Parathyroid adenoma (tissue), 2 donors: ENCODE results near the gene ZNRF3.
"Not testable (repeated sequence)": the region's sequence is repeated elsewhere in the genome, so short reads cannot be mapped to it uniquely, and the experiment has no call there.

Source experiments
- H2AFZ ChIP-seq: fragments of 300-600 bp; sonication (generic); one replicate; pipeline ENCODE4 v1.7.0; 2017; ENCODE audit warnings: antibody characterized with exemption, mild to moderate bottlenecking
- H3K27ac ChIP-seq: fragments of 300-600 bp; sonication (generic); one replicate; pipeline ENCODE4 v1.7.0; 2017
- H3K27me3 ChIP-seq: fragments of 300-600 bp; sonication (generic); one replicate; pipeline ENCODE4 v1.7.0; 2017; ENCODE audit warnings: low read length; ENCODE audit not compliant: control insufficient read depth, insufficient read depth
- H3K36me3 ChIP-seq: fragments of 300-600 bp; sonication (generic); one replicate; pipeline ENCODE4 v1.7.0; 2017; ENCODE audit warnings: low read length; ENCODE audit not compliant: control insufficient read depth, insufficient read depth
- H3K4me1 ChIP-seq: fragments of 300-600 bp; sonication (generic); one replicate; pipeline ENCODE4 v1.7.0; 2017; ENCODE audit warnings: control low read depth
- H3K4me2 ChIP-seq: fragments of 300-600 bp; sonication (generic); one replicate; pipeline ENCODE4 v1.7.0; 2017; ENCODE audit warnings: low read length
- H3K4me3 ChIP-seq: fragments of 300-600 bp; sonication (generic); one replicate; pipeline ENCODE4 v1.7.0; 2017; ENCODE audit warnings: low read depth, low read length
- H3K79me2 ChIP-seq: fragments of 300-600 bp; sonication (generic); one replicate; pipeline ENCODE4 v1.7.0; 2017; ENCODE audit warnings: control low read depth
- H3K9ac ChIP-seq: fragments of 300-600 bp; sonication (generic); one replicate; pipeline ENCODE4 v1.7.0; 2017; ENCODE audit warnings: mild to moderate bottlenecking
- H3K9me3 ChIP-seq: fragments of 300-600 bp; sonication (generic); one replicate; pipeline ENCODE4 v1.7.0; 2017; ENCODE audit warnings: low read length; ENCODE audit not compliant: control insufficient read depth
- CTCF ChIP-seq: fragments of 300-600 bp; sonication (generic); IDR thresholded peaks from one replicate; pipeline ENCODE4 v1.7.0; 2017; ENCODE audit warnings: antibody characterized with exemption, mild to moderate bottlenecking
- donor health status: primary hyperparathyroidism.

ZNRF3 gene

GRCh38 chr22:29039148-29039547 is 155.8 kb downstream of the ZNRF3 start:
- Histone ChIP-seq H3K36me3 (no peaks in the 10 kb centered on the region), H3K79me2 (no peaks in the 10 kb centered on the region), H3K27me3 (no peaks in the 10 kb centered on the region), H3K9me3 (no peaks in the 10 kb centered on the region), H3K4me2 (no peak overlapping the region), H3K9ac (no peak overlapping the region), H2AFZ (no peak overlapping the region), H3K27ac (no peak overlapping the region), H3K4me3 (no peak overlapping the region), H3K4me1 (no peaks in the 10 kb centered on the region)
- TF ChIP-seq CTCF = no peak

DNA sequence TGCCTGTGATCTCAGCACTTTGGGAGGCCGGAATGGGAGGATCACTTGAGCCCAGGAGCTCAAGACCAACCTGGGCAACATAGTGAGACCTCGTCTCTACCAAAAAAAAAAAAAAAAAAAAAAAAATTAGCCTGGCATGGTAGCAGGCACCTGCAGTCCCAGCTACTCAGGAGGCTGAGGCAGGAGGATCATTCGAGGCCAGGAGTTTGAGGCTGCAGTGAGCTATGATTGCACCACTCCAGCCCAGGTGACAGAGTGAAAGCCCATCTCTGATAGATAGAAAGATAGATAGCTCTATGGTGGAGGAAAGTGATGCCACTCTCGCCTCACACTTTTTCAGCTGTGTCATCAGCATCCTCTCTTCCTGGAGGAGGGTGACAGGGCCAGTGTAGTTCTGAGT is 156.3 kb downstream of the ZNRF3 start:
- not testable (repeated sequence) for H2AFZ ChIP-seq, H3K79me2 ChIP-seq, H3K36me3 ChIP-seq, H3K9me3 ChIP-seq, H3K4me3 ChIP-seq, H3K27me3 ChIP-seq, H3K9ac ChIP-seq, H3K27ac ChIP-seq, H3K4me1 ChIP-seq, H3K4me2 ChIP-seq

DNA sequence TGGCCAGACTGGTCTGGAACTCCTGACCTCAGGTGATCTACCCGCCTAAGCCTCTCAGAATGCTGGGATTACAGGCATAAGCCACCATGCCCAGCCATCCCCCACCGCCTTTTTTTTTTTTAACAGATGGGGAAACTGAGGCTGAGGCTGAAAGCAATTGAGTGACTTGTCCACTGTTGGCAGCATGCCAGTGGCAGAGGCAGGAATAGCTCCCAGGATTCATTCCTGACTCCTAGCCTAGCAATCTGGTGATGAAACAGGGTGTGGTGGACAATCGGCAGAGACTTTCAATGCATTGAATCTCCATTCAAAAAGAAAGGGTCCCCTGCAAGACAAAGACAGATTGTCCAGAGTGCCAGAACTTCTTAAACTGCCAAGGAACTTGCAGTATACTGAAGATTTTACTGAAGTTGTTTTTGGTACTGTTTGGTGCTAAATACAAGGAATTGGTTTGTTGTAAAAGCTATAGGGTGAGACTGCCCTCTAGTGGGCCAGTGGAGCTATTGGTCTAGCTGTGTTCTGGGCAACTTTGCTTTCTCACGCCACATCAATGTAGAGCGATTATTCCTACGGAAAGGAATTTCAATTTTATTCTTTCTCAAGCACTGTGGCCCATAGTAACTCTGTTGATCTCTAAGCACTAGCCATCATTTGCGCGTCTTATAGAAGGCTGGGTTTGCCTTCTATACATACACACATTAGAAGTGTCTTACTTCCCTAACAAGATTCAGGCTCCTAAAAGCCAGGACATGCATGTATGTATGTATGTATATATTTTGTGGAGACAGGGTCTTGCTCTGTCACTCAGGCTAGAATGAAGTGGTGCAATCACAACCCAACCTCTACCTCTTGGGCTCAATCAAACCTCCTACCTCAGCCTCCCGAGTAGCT is 157.3 kb downstream of the ZNRF3 start:
- peak; percentile 90 for TF ChIP-seq CTCF
- Histone ChIP-seq H3K27me3 (no peaks in the 10 kb centered on the region), H3K4me3 (no peak overlapping the region), H3K79me2 (no peaks in the 10 kb centered on the region), H3K9ac (no peak overlapping the region), H3K9me3 (no peaks in the 10 kb centered on the region), H2AFZ (no peak overlapping the region), H3K36me3 (no peaks in the 10 kb centered on the region), H3K4me2 (no peak overlapping the region), H3K4me1 (no peaks in the 10 kb centered on the region), H3K27ac (no peak overlapping the region)

DNA sequence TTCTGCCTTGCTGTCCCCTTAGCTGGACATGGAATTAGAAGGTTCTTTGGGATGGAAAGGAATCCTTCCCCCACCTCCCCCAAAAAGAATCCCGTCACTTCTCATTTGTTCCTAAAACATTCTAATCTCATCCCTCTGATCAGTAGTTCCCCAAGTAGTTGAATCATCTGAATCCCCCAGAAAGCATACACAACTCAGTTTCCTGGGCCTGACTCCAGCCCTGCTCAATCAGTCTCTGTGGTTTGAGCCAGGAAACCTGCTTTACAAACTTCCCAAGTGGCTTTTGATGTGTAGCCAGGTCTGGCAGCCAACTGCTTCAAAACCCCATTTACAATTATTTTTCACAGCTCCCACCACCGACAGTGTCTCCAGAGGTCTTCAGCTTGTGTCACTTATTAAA is 158.0 kb downstream of the ZNRF3 start:
- H3K27ac ChIP-seq = no peak overlapping the region
- no peaks in the 10 kb centered on the region for H3K9me3 ChIP-seq
- no peak for TF ChIP-seq CTCF

GRCh38 chr22:29043906-29044575 is 160.7 kb downstream of the ZNRF3 start:
- TF ChIP-seq CTCF = no peak
- Histone ChIP-seq H3K9ac (no peak overlapping the region), H3K27me3 (no peaks in the 10 kb centered on the region), H3K36me3 (no peaks in the 10 kb centered on the region), H2AFZ (no peak overlapping the region), H3K79me2 (no peaks in the 10 kb centered on the region), H3K4me1 (no peaks in the 10 kb centered on the region), H3K27ac (no peak overlapping the region), H3K4me3 (no peak overlapping the region), H3K9me3 (no peaks in the 10 kb centered on the region), H3K4me2 (no peak overlapping the region)

More for the DNA sequence above, 158.0 kb downstream of the ZNRF3 start:
- Histone ChIP-seq H3K4me2 (no peak overlapping the region), H3K4me3 (no peak overlapping the region), H3K36me3 (no peaks in the 10 kb centered on the region), H3K4me1 (no peaks in the 10 kb centered on the region), H3K9ac (no peak overlapping the region), H2AFZ (no peak overlapping the region), H3K27me3 (no peaks in the 10 kb centered on the region), H3K79me2 (no peaks in the 10 kb centered on the region)
